Activated T-cell treated with anti-CD3 and anti-CD28 coated beads for 1 hour (primary cell): ENCODE results near the gene BET1.

Experiments
- DNase-seq: peaks from one replicate; pipeline ENCODE4 v3.0.0-alpha.2; 2020; ENCODE audit warnings: low read depth

BET1 gene

GRCh38 chr7:93957767-93958166 is 46.4 kb downstream of the BET1 start:
- DNase-seq = no peak

GRCh38 chr7:93955304-93955703 is 48.9 kb downstream of the BET1 start:
- no peak for DNase-seq

- no peak for DNase-seq
Measured at GRCh38 chr7:93949423-93949822, 54.7 kb downstream of the BET1 start.

DNA sequence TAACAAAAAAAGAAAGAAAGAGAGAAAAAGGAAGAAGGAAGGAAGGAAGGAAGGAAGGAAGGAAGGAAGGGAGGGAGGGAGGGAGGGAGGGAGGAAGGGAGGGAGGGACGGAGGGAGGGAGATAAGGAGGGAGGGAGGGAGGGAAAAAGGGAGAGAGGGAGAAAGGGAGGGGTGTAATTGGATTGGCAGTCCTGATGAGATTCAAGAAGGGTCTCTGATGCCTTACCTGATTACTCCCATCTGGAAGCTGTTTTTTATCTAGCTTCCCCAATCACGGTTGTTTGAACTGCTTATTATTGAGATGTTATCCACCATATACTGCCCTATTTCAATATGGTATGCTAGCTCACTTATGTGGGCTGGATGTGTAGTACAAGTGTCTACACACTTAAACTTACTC is 55.3 kb downstream of the BET1 start:
- DNase-seq = no peak

- DNase-seq = no peak
Measured at GRCh38 chr7:93948106-93948505, 56.0 kb downstream of the BET1 start.

DNA sequence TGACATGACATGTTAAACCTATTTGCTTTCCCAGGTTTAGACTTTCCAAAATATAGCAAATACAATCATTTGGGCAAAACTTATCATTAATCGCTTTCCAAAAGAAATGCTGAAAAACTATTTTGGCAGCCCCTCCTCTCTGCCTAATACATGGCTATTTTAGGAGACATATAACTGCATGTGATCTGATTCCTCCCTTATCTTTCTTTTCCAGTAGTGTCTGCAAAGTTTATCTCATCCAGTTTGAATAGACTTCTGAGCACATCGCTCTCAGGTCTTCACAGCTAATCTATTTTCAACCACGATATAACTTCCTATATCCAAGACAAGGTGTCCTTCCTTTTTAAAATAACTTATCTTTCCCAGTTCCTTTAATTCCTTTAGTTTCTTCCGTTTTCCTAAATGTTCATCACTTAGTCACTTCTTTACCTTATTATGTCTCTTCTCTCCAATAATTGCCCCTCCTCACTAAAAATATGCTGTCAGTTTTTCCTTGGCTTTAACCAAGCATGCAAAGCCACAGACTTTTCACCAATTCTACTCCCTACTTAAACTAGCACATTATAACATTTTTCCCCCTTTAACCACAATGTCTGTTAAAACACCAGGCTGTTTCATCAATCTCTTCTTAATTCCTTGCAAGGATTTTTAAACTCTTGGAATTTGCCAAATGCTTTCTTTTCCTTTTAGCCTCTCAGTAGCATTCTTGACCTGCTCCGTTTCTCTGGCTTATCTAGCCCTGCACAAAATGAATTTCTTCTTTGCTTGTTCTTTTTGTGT is 58.2 kb downstream of the BET1 start:
- no peak for DNase-seq

DNA sequence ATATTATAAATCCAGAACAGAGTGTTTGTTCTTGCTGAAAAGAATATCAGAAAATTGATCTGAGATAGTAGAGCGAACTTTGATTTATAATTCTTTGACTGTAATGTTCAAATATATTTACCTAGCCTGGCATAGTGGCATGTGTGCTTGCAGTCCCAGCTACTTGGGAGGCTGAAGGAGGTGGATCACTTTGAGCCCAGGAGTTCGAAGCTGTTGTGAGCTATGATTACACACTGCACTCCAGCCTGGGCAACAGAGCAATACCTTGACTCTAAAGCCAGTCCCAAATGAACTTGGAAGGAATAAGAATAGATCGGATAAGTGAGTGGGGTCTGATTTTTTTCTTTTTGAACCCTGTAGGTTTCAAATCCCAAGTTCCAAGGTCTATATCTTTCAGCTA is 59.1 kb downstream of the BET1 start:
- DNase-seq = no peak

DNA sequence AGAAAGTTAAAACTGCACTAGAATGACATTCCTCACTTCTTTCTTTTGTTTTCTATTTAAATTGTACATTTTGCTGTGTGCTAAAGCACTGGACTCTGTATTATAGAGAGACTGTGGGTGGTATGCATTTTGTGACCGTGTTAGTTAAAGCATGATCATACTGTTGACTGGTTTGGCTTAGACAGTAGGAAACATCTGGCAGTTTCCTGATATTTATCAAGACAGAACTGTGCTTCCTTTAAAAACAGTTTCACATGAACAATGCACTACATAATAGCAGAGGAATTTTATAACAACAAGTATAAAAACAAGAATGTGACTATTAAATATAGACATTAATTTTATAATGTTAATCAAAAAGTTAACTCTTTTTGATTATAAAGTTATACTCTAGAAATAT is 59.5 kb downstream of the BET1 start:
- DNase-seq = no peak

DNA sequence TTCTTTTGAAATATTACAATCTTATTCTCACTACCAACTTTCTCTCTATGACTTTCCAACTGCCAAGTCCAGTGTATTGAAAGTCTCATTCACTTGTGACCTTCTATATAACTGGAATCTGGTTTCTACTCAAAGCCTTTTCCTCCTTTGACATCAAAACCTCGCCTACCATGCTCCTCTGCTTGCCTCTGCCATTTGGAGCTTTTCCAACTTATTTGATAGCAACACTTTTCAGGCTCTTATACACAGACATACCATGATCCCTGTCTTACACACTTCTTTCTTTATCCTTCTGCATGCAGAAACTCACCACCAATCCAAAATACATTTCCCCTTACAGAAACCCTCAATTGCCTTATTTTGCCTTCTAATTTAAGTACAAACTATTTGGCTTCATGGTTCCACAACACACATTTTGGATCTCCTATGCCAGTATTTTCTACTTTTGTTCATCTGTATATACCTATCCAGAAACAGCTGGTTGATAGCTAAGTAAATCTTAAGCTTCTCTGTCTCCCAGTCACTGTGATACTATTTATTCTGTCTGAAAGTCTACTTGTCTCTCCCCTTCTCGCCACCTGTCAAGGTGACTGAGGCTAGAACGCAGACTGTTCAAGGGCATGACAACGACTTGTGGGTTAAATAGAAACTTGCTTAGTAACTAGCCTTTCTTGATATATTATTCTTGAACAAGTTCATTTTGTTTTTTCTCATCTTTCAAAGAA is 60.2 kb downstream of the BET1 start:
- no peak for DNase-seq
